T1000 (cell line): ENCODE results near the gene MATN3.

Experiments used
- DNase-seq: peaks from one replicate; lab custom pipeline; 2025; ENCODE audit warnings: mixed read lengths; lab: John Stamatoyannopoulos, UW

Gene MATN3

GRCh38 chr2:20035955-20036666 is 23.6 kb upstream of the MATN3 start:
- DNase-seq: no peak

- no peak for DNase-seq
Measured at GRCh38 chr2:20034821-20035220, 22.4 kb upstream of the MATN3 start.

GRCh38 chr2:20034218-20034617 is 21.8 kb upstream of the MATN3 start:
- DNase-seq: no peak

- no peak for DNase-seq
Measured at GRCh38 chr2:20033322-20033721, 20.9 kb upstream of the MATN3 start.

GRCh38 chr2:20030224-20030623 is 17.8 kb upstream of the MATN3 start:
- no peak for DNase-seq

GRCh38 chr2:20027705-20028434 is 15.4 kb upstream of the MATN3 start:
- no peak for DNase-seq

GRCh38 chr2:20027260-20027677 is 14.8 kb upstream of the MATN3 start:
- no peak for DNase-seq

- DNase-seq: no peak
Measured at GRCh38 chr2:20025065-20025786, 12.8 kb upstream of the MATN3 start.

GRCh38 chr2:20023688-20024087 is 11.2 kb upstream of the MATN3 start:
- no peak for DNase-seq

- no peak for DNase-seq
Measured at GRCh38 chr2:20021405-20022009, 9.0 kb upstream of the MATN3 start.

- DNase-seq: no peak
Measured at GRCh38 chr2:20019747-20020146, 7.3 kb upstream of the MATN3 start.

- DNase-seq: no peak
Measured at GRCh38 chr2:20018601-20019152, 6.2 kb upstream of the MATN3 start.

GRCh38 chr2:20016346-20016745 is 3.9 kb upstream of the MATN3 start:
- no peak for DNase-seq

- no peak for DNase-seq
Measured at GRCh38 chr2:20015482-20016083, 3.1 kb upstream of the MATN3 start.

- DNase-seq: no peak
Measured at GRCh38 chr2:20013126-20013849, 820 bp upstream of the MATN3 start.

- no peak for DNase-seq
Measured at GRCh38 chr2:20012032-20012281, 511 bp downstream of the MATN3 start.

- DNase-seq: no peak
Measured at GRCh38 chr2:20011276-20012031, 1.0 kb downstream of the MATN3 start.

- DNase-seq: no peak
Measured at GRCh38 chr2:20008703-20009102, 3.8 kb downstream of the MATN3 start.

- no peak for DNase-seq
Measured at GRCh38 chr2:20005891-20006470, 6.5 kb downstream of the MATN3 start.

- DNase-seq: no peak
Measured at GRCh38 chr2:20005067-20005627, 7.3 kb downstream of the MATN3 start.
